ENCODE measurements around the gene ZNF331.

DNA sequence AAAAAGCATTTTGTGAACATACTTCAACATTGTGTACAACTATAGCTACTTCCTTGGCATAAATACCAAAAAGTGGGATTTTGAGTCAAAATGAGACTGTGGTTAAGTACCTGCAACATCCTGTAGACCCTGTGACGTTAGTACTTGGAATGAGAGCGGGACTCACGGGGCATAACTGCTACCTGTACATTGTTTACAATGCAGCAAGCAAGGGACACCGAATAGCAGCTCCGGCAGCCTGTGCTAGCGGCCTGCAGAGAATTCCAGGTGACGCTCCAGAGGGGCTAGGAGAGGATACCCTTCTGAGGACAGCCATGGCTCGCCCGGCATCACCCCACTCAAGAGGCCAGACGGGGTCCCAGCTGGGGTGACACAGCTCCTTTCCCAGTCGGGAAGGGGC, 824 bp upstream of the ZNF331 start:
- TF ChIP-seq, protein P1, sequence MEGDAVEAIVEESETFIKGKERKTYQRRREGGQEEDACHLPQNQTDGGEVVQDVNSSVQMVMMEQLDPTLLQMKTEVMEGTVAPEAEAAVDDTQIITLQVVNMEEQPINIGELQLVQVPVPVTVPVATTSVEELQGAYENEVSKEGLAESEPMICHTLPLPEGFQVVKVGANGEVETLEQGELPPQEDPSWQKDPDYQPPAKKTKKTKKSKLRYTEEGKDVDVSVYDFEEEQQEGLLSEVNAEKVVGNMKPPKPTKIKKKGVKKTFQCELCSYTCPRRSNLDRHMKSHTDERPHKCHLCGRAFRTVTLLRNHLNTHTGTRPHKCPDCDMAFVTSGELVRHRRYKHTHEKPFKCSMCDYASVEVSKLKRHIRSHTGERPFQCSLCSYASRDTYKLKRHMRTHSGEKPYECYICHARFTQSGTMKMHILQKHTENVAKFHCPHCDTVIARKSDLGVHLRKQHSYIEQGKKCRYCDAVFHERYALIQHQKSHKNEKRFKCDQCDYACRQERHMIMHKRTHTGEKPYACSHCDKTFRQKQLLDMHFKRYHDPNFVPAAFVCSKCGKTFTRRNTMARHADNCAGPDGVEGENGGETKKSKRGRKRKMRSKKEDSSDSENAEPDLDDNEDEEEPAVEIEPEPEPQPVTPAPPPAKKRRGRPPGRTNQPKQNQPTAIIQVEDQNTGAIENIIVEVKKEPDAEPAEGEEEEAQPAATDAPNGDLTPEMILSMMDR (conservative IDR thresholded peaks at IDR 0.05 in 1 of 2, IDR thresholded peaks at IDR 0.05 in 1 of 2; ENCODE audit: low read depth in 1 of 2, low read length in 2 of 2) = no peak
- TF ChIP-seq EZH2 (IDR thresholded peaks at IDR 0.05; ENCODE audit: low read length, missing control alignments) = no peak
